Psoas muscle (tissue), 8 donors: ENCODE results near the gene GUCY2F. TPM values are rescaled to one million over a fixed set of nuclear protein-coding genes. Genes with fewer than 3 reads are reported as not detected.

Experiments
- ATAC-seq, 4 donors: fragments of 200-7000 bp; cut with Tn5 transposase; one replicate each; pipeline ENCODE4 v1.9.1; 2020; ENCODE audit warnings: moderate library complexity in 3 of 4, mild to moderate bottlenecking in 2 of 4
- DNase-seq, 2 donors: peaks; one replicate each; pipeline ENCODE4 v3.0.0-alpha.2; 2020
- H3K27ac ChIP-seq: fragments of 200-600 bp; one replicate; pipeline ENCODE4 v1.8.0; 2022
- H3K27me3 ChIP-seq, 3 donors: fragments of 200-600 bp in 1 of 3; one replicate each; pipeline versions ENCODE4 v1.6.1 to v1.8.0; 2013 to 2022; ENCODE audit warnings: low read length in 2 of 3, mild to moderate bottlenecking in 2 of 3, moderate library complexity in 1 of 3; ENCODE audit not compliant: insufficient read depth in 3 of 3
- H3K36me3 ChIP-seq, 2 donors: fragments of 200-600 bp in 1 of 2; one replicate each; pipeline versions ENCODE4 v1.6.1 to v1.8.0; 2013 to 2022; ENCODE audit warnings: low read depth in 1 of 2, mild to moderate bottlenecking in 1 of 2, moderate library complexity in 1 of 2; ENCODE audit not compliant: insufficient read depth in 1 of 2
- H3K4me1 ChIP-seq: fragments of 200-600 bp; one replicate; pipeline ENCODE4 v1.8.0; 2022
- H3K4me3 ChIP-seq: fragments of 200-600 bp; one replicate; pipeline ENCODE4 v1.8.0; 2022; ENCODE audit warnings: mild to moderate bottlenecking
- H3K9me3 ChIP-seq: fragments of 200-600 bp; one replicate; pipeline ENCODE4 v1.8.0; 2022
- WGBS, 3 donors: extraction: QIAGEN DNeasy Blood & Tissue Kit; methylation state at CpG; one replicate each; pipeline versions ENCODE4 v1.1.6 to v1.1.7; 2013; 5-methylcytosine and 5-hydroxymethylcytosine counted together
- intact Hi-C, 2 donors: fragments of 100-400 bp; cut with DNase I; formaldehyde crosslinking; loops; one replicate each; pipeline versions ENCODE4 v1.11.0 to v1.14.2; 2022
- polyA plus RNA-seq, 3 donors: library from polyadenylated mRNA; stranded (reverse); fragments of 200-250 nt; gene quantifications; one replicate each; pipeline ENCODE4 v1.2.3, GENCODE V29; 2013
- total RNA-seq, 4 donors: library from RNA; stranded (reverse); fragmentation: NEBNext Ultra II Directional in 2 of 4; extraction: Animal tissue kit (Norgen Biotek cat#: 25700) in 2 of 4; gene quantifications; one replicate each; pipeline versions ENCODE4 v1.2.1 to v1.2.4, GENCODE V29; 2021 to 2023
- TF ChIP-seq, protein P1 (sequence below): fragments of 200-600 bp; IDR thresholded peaks from one replicate; pipeline ENCODE4 v1.8.0; 2022; ENCODE audit warnings: antibody characterized with exemption
- donor health status: healthy with polysubstance abuse.
- donor health status: DM: no; HTN: no; CAD: no; lungs with moderate emphysema.
- donor health status: Bipolar disorder and iron deficiency.
- donor health status: healthy.
- donor health status: DM: yes; HTN: yes; CAD: no.
- donor health status: DM: no; HTN: no; CAD: no.
- donor health status: DM: no; HTN: no; CAD: no.
- donor health status: DM: yes; HTN: yes; CAD: no.

GUCY2F gene
- total and polyA plus RNA-seq, 7 donors, result not detected

DNA sequence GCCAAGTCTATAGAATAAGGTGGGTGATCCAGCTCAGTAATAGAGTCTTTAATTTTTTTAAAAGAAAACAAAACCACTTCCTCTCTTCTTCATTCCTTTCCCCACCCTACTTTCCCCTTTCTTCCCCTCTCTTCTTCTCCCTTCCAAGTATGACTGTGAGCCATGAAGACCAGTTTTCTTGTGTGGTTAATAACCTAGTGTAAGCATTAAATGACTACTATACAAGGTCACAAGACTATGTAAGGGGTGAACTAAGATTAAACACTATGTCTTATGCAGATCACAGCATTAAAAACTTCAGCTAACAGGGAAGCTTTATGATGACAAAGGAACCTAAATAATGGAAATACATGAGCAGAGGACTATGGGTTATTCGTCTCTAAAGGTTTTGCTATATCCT lies 135.4 kb downstream of the GUCY2F start:
- Histone ChIP-seq H3K36me3 (no peaks in the 10 kb centered on the region), H3K4me1 (no peaks in the 10 kb centered on the region), H3K27me3 (peaks cover 0 to 15% (median 0%) of the 10 kb centered on the region in 3 donors), H3K4me3 (no peak overlapping the region), H3K9me3 (no peaks in the 10 kb centered on the region), H3K27ac (no peak overlapping the region)
- 67 to 86% (median 78%) methylated on average over 1 of the region's 1 CpG for WGBS, 3 donors
- intact Hi-C loops, result no loop called here
- DNase-seq, result no peak
- no peak for ATAC-seq
- TF ChIP-seq, protein P1, sequence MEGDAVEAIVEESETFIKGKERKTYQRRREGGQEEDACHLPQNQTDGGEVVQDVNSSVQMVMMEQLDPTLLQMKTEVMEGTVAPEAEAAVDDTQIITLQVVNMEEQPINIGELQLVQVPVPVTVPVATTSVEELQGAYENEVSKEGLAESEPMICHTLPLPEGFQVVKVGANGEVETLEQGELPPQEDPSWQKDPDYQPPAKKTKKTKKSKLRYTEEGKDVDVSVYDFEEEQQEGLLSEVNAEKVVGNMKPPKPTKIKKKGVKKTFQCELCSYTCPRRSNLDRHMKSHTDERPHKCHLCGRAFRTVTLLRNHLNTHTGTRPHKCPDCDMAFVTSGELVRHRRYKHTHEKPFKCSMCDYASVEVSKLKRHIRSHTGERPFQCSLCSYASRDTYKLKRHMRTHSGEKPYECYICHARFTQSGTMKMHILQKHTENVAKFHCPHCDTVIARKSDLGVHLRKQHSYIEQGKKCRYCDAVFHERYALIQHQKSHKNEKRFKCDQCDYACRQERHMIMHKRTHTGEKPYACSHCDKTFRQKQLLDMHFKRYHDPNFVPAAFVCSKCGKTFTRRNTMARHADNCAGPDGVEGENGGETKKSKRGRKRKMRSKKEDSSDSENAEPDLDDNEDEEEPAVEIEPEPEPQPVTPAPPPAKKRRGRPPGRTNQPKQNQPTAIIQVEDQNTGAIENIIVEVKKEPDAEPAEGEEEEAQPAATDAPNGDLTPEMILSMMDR, result no peak

DNA sequence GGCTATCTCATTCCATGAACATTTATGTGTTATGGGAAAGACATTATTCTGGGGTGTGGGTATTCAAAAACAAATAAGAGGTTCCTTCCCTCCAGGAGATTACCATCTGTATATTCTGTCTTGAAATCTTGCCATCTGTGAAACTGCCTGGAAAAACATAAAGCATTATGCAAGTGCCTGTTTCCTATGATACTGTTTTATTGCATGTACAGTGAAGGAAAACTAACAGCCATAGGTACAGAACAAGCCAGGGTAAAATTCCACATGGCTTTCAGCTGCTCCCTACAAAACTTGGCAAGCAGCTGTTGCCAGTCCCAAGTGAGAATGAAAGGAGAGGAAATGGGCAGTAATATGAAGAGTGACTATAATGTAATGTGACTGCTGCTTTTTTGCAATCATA lies 136.0 kb downstream of the GUCY2F start:
- intact Hi-C loops, result no loop called here
- TF ChIP-seq, protein P1, result no peak
- no peak for ATAC-seq

DNA sequence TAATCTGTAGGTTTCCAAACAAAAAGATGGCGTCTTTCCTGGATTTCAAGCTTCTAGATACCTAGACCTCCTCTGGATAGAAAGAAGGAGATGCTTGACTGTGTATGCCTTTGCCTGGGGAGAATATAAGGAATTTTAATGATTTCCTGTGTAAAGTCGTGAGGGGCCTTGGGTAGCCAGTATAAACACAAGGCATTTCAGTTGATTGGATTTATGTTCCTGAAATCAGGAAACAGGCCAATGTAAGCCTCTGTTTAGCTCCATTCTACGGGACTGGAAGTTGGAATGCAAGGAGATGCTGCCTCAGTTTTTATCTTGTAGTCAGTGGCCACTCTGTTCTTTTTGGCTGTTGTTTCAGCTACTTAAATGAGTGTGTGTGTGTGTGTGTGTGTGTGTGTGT lies 137.2 kb downstream of the GUCY2F start:
- peaks cover 0 to 8% (median 0%) of the 10 kb centered on the region in 3 donors for H3K27me3 ChIP-seq
- DNase-seq (no peak), ATAC-seq (no peak)
- H3K4me1 ChIP-seq, result no peaks in the 10 kb centered on the region
- H3K36me3 ChIP-seq, result no peaks in the 10 kb centered on the region
- TF ChIP-seq, protein P1, result no peak
- 49 to 66% (median 64%) methylated on average over 3 of the region's 3 CpGs for WGBS, 3 donors
- no peaks in the 10 kb centered on the region for H3K9me3 ChIP-seq
- intact Hi-C loops, result no loop called here
- H3K27ac ChIP-seq, result no peak overlapping the region
- H3K4me3 ChIP-seq, result no peak overlapping the region

More for the DNA sequence above, 136.0 kb downstream of the GUCY2F start:
- Histone ChIP-seq H3K9me3 (no peaks in the 10 kb centered on the region), H3K36me3 (no peaks in the 10 kb centered on the region), H3K27me3 (peaks cover 0 to 15% (median 0%) of the 10 kb centered on the region in 3 donors), H3K4me1 (no peaks in the 10 kb centered on the region), H3K27ac (no peak overlapping the region), H3K4me3 (no peak overlapping the region)
- DNase-seq, result no peak

- H3K9me3 ChIP-seq, result no peaks in the 10 kb centered on the region
- H3K4me3 ChIP-seq, result no peak overlapping the region
- intact Hi-C loops, result no loop called here
- no peak overlapping the region for H3K27ac ChIP-seq
- WGBS, 3 donors, result 49 to 53% (median 52%) methylated on average over 1 of the region's 1 CpG
- TF ChIP-seq, protein P1, result no peak
- DNase-seq (no peak), ATAC-seq (no peak)
- no peaks in the 10 kb centered on the region for H3K36me3 ChIP-seq
- H3K4me1 ChIP-seq, result no peaks in the 10 kb centered on the region
- H3K27me3 ChIP-seq, result peaks cover 0 to 6% (median 0%) of the 10 kb centered on the region in 3 donors
Measured at GRCh38 chrX:109344101-109344500, 137.8 kb downstream of the GUCY2F start.

DNA sequence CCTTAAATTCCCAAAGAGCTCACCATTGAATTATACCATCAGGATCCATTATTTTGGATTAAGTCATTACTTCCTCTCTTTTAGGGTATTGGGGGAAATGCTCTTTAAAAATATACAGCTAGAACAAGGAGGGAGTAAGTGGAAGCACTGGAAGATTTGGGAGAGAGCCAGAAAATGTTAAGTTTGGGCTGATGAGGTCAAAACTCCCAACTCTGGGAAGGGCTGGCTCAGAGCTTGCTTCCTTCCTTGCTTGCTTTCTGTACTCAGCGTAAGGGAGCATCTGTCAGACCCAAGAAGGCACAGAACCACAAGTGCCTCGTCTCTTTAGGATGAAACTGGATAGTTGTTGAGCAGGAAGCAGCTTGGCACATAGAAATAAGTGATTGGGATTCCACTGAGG lies 138.2 kb downstream of the GUCY2F start:
- WGBS, 3 donors, result 22 to 42% (median 26%) methylated on average over 2 of the region's 2 CpGs
- TF ChIP-seq, protein P1, result no peak
- no peak for ATAC-seq
- Histone ChIP-seq H3K9me3 (no peaks in the 10 kb centered on the region), H3K4me3 (no peak overlapping the region), H3K27ac (no peak overlapping the region), H3K4me1 (no peaks in the 10 kb centered on the region), H3K36me3 (no peaks in the 10 kb centered on the region), H3K27me3 (peaks cover 0 to 10% (median 0%) of the 10 kb centered on the region in 3 donors)
- no peak for DNase-seq
- intact Hi-C loops, result no loop called here
